Ovary (tissue), 10 donors: Measurements from ENCODE around the gene SYCP2L. TPM values are rescaled to one million over a fixed set of nuclear protein-coding genes. Genes with fewer than 3 reads are reported as not detected.

Source experiments
- DNase-seq, 5 donors: peaks; one replicate each; pipeline ENCODE4 v3.0.0-alpha.2; 2019 to 2020
- H3K27ac ChIP-seq, 2 donors: fragments of 200-600 bp; one replicate each; pipeline versions ENCODE4 v1.5.1 to v1.8.0; 2019 to 2022
- H3K27me3 ChIP-seq: fragments of 200-600 bp; one replicate; pipeline ENCODE4 v1.8.0; 2022
- H3K36me3 ChIP-seq: fragments of 200-600 bp; sonication (generic); one replicate; pipeline ENCODE4 v1.5.1; 2019
- H3K4me1 ChIP-seq: one replicate; pipeline ENCODE4 v1.8.1; 2013; ENCODE audit warnings: mild to moderate bottlenecking, moderate library complexity; ENCODE audit not compliant: insufficient read depth
- H3K4me3 ChIP-seq: fragments of 200-600 bp; sonication (generic); one replicate; pipeline ENCODE4 v1.5.1; 2017
- H3K9me3 ChIP-seq, 2 donors: fragments of 200-600 bp in 1 of 2; sonication (generic) in 1 of 2; one replicate each; pipeline versions ENCODE4 v1.5.1 to v1.8.1; 2013 to 2019; ENCODE audit warnings: mild to moderate bottlenecking in 1 of 2, moderate library complexity in 1 of 2
- CTCF ChIP-seq, 3 donors: fragments of 450-650 bp in 2 of 3; fragments of 200-600 bp in 1 of 3; IDR thresholded peaks; one replicate each; pipeline versions ENCODE4 v1.5.1 to v1.8.0; 2016 to 2022; ENCODE audit warnings: antibody characterized with exemption in 3 of 3, mild to moderate bottlenecking in 1 of 3
- EP300 ChIP-seq: sonication (generic); formaldehyde crosslinking; IDR thresholded peaks from one replicate; pipeline ENCODE4 v1.6.1; 2017; ENCODE audit warnings: antibody characterized with exemption
- POLR2A ChIP-seq: fragments of 450-650 bp; IDR thresholded peaks from one replicate; pipeline ENCODE4 v1.6.1; 2017; ENCODE audit warnings: antibody characterized with exemption, mild to moderate bottlenecking, moderate library complexity
- WGBS, 3 donors: extraction: QIAGEN DNeasy Blood & Tissue Kit in 1 of 3; methylation state at CpG; one replicate each; pipeline versions ENCODE4 v1.1.5 to v1.1.7; 2013 to 2017; 5-methylcytosine and 5-hydroxymethylcytosine counted together
- intact Hi-C, 4 donors: fragments of 100-400 bp; cut with DNase I; formaldehyde crosslinking; loops; one replicate each; pipeline versions ENCODE4 v1.11.0 to v1.15.1; 2022 to 2023
- long read RNA-seq, 3 donors: library from polyadenylated mRNA in 2 of 3; unstranded in 2 of 3; transcript quantifications; one replicate each; pipeline ENCODE4 v2.0.0 and lab custom pipeline, GENCODE V29; 2021 to 2026
- polyA plus RNA-seq, 2 donors: library from polyadenylated mRNA; stranded (reverse); fragments of 200-250 nt in 1 of 2; fragments of 350-450 nt in 1 of 2; fragmentation: Illumina TruSeq in 1 of 2; extraction: RNeasy Lipid Tissue Mini Kit (QIAGEN cat#74804) in 1 of 2; gene quantifications; one replicate each; pipeline ENCODE4 v1.2.3, GENCODE V29; 2013 to 2014
- total RNA-seq, 7 donors: library from RNA; depleted of rRNA in 2 of 7; stranded (reverse); fragments of >200 nt in 2 of 7; fragmentation: NEBNext Ultra II Directional in 3 of 7; extraction: Animal tissue kit (Norgen Biotek cat#: 25700) in 3 of 7; gene quantifications; one replicate each; pipeline versions ENCODE4 v1.1.0 to v1.2.4, GENCODE V29; 2016 to 2023
- donor health status: DM: no; HTN: no; CAD: no; lungs with moderate emphysema.
- donor health status: DM: no; HTN: no; CAD: no.
- donor health status: Bipolar disorder and iron deficiency.
- donor health status: DM: yes; HTN: yes; CAD: no.
- donor health status: DM: no; HTN: no; CAD: no.
- donor health status: DM: yes; HTN: yes; CAD: no.

Gene SYCP2L
- total RNA-seq (1 to 10 TPM in 6 of 7 donors, under 1 TPM in 1; 0.83 to 2.1 (median 1.3) TPM), polyA plus RNA-seq (under 1 TPM; 0.41 to 0.75 TPM)
- long read RNA-seq, donor 1, partial matches to known transcripts, result 1 of 2 reads
- long read RNA-seq, donor 1, other reads (novel, unspliced or antisense), result 1 of 2 reads
- long read RNA-seq, donor 2, partial matches to known transcripts, result 7 of 13 reads
- long read RNA-seq, donor 2, other reads (novel, unspliced or antisense), result 6 of 13 reads
- long read RNA-seq, donor 3, partial matches to known transcripts, result 0 of 1 reads
- long read RNA-seq, donor 3, other reads (novel, unspliced or antisense), result 1 of 1 reads

- TF ChIP-seq POLR2A, result no peak
- no peaks in the 10 kb centered on the region for H3K27me3 ChIP-seq
- peaks cover 2% of the 10 kb centered on the region for H3K4me1 ChIP-seq
- no peak within 1 kb of the TSS for H3K27ac ChIP-seq
- WGBS, 3 donors, result 1 to 5% (median 3%) methylated on average over 57 to 58 of the region's 58 CpGs
- intact Hi-C loops, result no loop called here
- H3K4me3 ChIP-seq, result peak within 1 kb of the TSS; percentile 5
- DNase-seq, result peak in 1 of 5 donors; percentile 36
- H3K9me3 ChIP-seq, result peaks cover 0 to 3% of the 10 kb centered on the region in 2 donors
- no peaks in the 10 kb centered on the region for H3K36me3 ChIP-seq
These were observed at the start of gene SYCP2L for GRCh38 chr6:10886691-10887502. SYCP2L (plus strand) TSS chr6:10887052; CDS start chr6:10887127, 75 bp downstream.

GRCh38 chr6:10837622-10837994, 49.2 kb upstream of the SYCP2L start:
- Histone ChIP-seq H3K27ac (no peak overlapping the region), H3K27me3 (no peaks in the 10 kb centered on the region), H3K4me1 (no peaks in the 10 kb centered on the region), H3K9me3 (peaks cover 0 to 4% of the 10 kb centered on the region in 2 donors), H3K36me3 (no peaks in the 10 kb centered on the region), H3K4me3 (peak overlapping the region; percentile 48)
- TF ChIP-seq CTCF (IDR thresholded peaks at IDR 0.05), result no peak
- no peak for TF ChIP-seq EP300
- TF ChIP-seq POLR2A, result no peak
- 0 to 1% (median 0%) methylated on average over 22 of the region's 22 CpGs for WGBS, 3 donors
- DNase-seq, result peak in 1 of 5 donors; percentile 33
- intact Hi-C loops, result no loop called here

GRCh38 chr6:10837995-10838793, 48.7 kb upstream of the SYCP2L start, which contains the start of gene MAK:
MAK (minus strand) TSS chr6:10838539; CDS start chr6:10830648, 7,891 bp downstream.
- TF ChIP-seq POLR2A, result peak; percentile 61
- no peak for TF ChIP-seq EP300
- no peak within 1 kb of the TSS for H3K27ac ChIP-seq
- H3K9me3 ChIP-seq, result peaks cover 0 to 4% of the 10 kb centered on the region in 2 donors
- H3K4me3 ChIP-seq, result peak within 1 kb of the TSS; percentile 48
- H3K27me3 ChIP-seq, result no peaks in the 10 kb centered on the region
- WGBS, 3 donors, result 0 to 1% (median 1%) methylated on average over 44 to 53 of the region's 53 CpGs
- H3K36me3 ChIP-seq, result no peaks in the 10 kb centered on the region
- DNase-seq, result peak; percentile 75 to 89 (median 85)
- H3K4me1 ChIP-seq, result no peaks in the 10 kb centered on the region
- intact Hi-C loops, result no loop called here

- intact Hi-C loops, result no loop called here
These were observed 48.0 kb upstream of the SYCP2L start for GRCh38 chr6:10838794-10839333.

More at GRCh38 chr6:10838794-10839333, 48.0 kb upstream of the SYCP2L start:
- Histone ChIP-seq H3K27me3 (no peaks in the 10 kb centered on the region), H3K36me3 (no peaks in the 10 kb centered on the region), H3K9me3 (peaks cover 0 to 4% of the 10 kb centered on the region in 2 donors), H3K4me3 (peak overlapping the region; percentile 48), H3K4me1 (no peaks in the 10 kb centered on the region), H3K27ac (no peak overlapping the region)
- TF ChIP-seq CTCF (IDR thresholded peaks at IDR 0.05), result no peak
- TF ChIP-seq POLR2A, result no peak
- no peak for TF ChIP-seq EP300
- DNase-seq, result no peak
- WGBS, 3 donors, result 61 to 65% (median 64%) methylated on average over 8 of the region's 8 CpGs
